HepG2 (cell line): ENCODE results near the gene CAPZB. TPM values are rescaled to one million over a fixed set of nuclear protein-coding genes. Genes with fewer than 3 reads are reported as not detected.

Experiments used
- ATAC-seq: fragments of 200-7000 bp; cut with Tn5 transposase; 3 replicates; pipeline ENCODE4 v1.9.1; 2020; ENCODE audit warnings: mild to moderate bottlenecking, moderate library complexity
- BruUV-seq: library from RNA; stranded (reverse); fragments of 400-500 nt; replicated peaks from 2 replicates; lab custom pipeline; 2021; lab: Mats Ljungman, UMichigan
- CTCF ChIA-PET: fragments of 300-600 bp; formaldehyde crosslinking; extraction: SDS; loops from one replicate; lab custom pipeline; 2021; ENCODE audit warnings: low total read pairs, inconsistent platforms, low intra/inter-chr PET ratio; lab: Yijun Ruan, JAX
- POLR2A ChIA-PET: fragments of 350-600 bp; sonication (Branson Sonifier 250); formaldehyde crosslinking; loops from one replicate; lab custom pipeline; 2020; ENCODE audit warnings: antibody characterized with exemption, inconsistent platforms; lab: Yijun Ruan, JAX
- DNase-seq: peaks from one replicate; pipeline ENCODE4 v3.0.0-alpha.2; 2015; ENCODE audit warnings: low spot score
- FAIRE-seq: peaks from 3 replicates; lab custom pipeline; 2011; peaks lifted over from hg19 to GRCh38; lab: Jason Lieb, UNC
- H2AFZ ChIP-seq: one replicate; pipeline ENCODE4 v1.6.1; 2011; ENCODE audit warnings: low read length, inconsistent platforms
- H3K27ac ChIP-seq: fragments of 300-600 bp; 3 replicates; pipeline ENCODE4 v1.8.0; 2011; ENCODE audit warnings: mixed run types, mild to moderate bottlenecking, mixed read lengths, low read length, inconsistent platforms; ENCODE audit not compliant: insufficient read depth; ENCODE audit errors: extremely low read length
- H3K27me3 ChIP-seq, 2 experiments: fragments of 200-600 bp in 1 of 2; 2 replicates in 1 of 2; 3 replicates in 1 of 2; pipeline versions ENCODE4 v1.6.0 to v1.8.0; 2011; ENCODE audit warnings: low read length in 2 of 2, mild to moderate bottlenecking in 2 of 2, moderate library complexity in 2 of 2, inconsistent platforms in 1 of 2; ENCODE audit not compliant: insufficient read depth in 2 of 2, control insufficient read depth in 1 of 2
- H3K36me3 ChIP-seq, 2 experiments: fragments of 200-600 bp in 1 of 2; replicated peaks in 1 of 2; 2 replicates in 1 of 2; 3 replicates in 1 of 2; pipeline versions ENCODE4 v1.5.1 to v1.8.0; 2011; ENCODE audit warnings: low read length in 2 of 2, inconsistent platforms in 1 of 2; ENCODE audit not compliant: insufficient read depth in 2 of 2, control insufficient read depth in 1 of 2
- H3K4me1 ChIP-seq: 2 replicates; pipeline ENCODE4 v1.5.1; 2012; ENCODE audit warnings: low read length, inconsistent platforms; ENCODE audit not compliant: insufficient read depth
- H3K4me2 ChIP-seq: 2 replicates; pipeline ENCODE4 v1.6.0; 2011; ENCODE audit warnings: low read depth, low read length, inconsistent platforms
- H3K4me3 ChIP-seq, 3 experiments: fragments of 200-600 bp in 1 of 3; sonication (generic), shearing (Covaris generic) in 1 of 3; replicated peaks in 1 of 3; 2 replicates each; pipeline ENCODE4 v1.5.1; 2011 to 2016; ENCODE audit warnings: low read length in 3 of 3, inconsistent platforms in 2 of 3, low read depth in 2 of 3, mild to moderate bottlenecking in 2 of 3, control low read depth in 1 of 3, mixed read lengths in 1 of 3; ENCODE audit not compliant: insufficient read depth in 1 of 3
- H3K79me2 ChIP-seq: one replicate; pipeline ENCODE4 v1.6.1; 2011; ENCODE audit warnings: low read length, inconsistent platforms; ENCODE audit not compliant: insufficient read depth
- H3K9ac ChIP-seq: 2 replicates; pipeline ENCODE4 v1.6.0; 2011; ENCODE audit warnings: mild to moderate bottlenecking, low read depth, low read length, inconsistent platforms; ENCODE audit not compliant: insufficient read depth
- H3K9me3 ChIP-seq: 2 replicates; pipeline ENCODE4 v1.5.1; 2012; ENCODE audit warnings: mild to moderate bottlenecking, low read length
- H4K20me1 ChIP-seq: 2 replicates; pipeline ENCODE4 v1.6.0; 2011; ENCODE audit warnings: inconsistent platforms, mild to moderate bottlenecking, low read length, moderate library complexity; ENCODE audit not compliant: insufficient read depth
- GATAD2A ChIP-seq: IDR thresholded peaks from 2 replicates; pipeline ENCODE4 v1.6.1; 2016
- HDAC6 ChIP-seq: fragments of 200-600 bp; sonication (generic); IDR thresholded peaks from 2 replicates; pipeline ENCODE4 v1.7.0; 2017; ENCODE audit warnings: mild to moderate bottlenecking, antibody characterized with exemption, low read length, low read depth
- MTA3 ChIP-seq: sonication (generic); formaldehyde crosslinking; IDR thresholded peaks from 2 replicates; pipeline ENCODE4 v1.4.0; 2020; ENCODE audit warnings: missing genetic modification reagents
- NRL ChIP-seq: sonication (generic); formaldehyde crosslinking; IDR thresholded peaks from 2 replicates; pipeline ENCODE4 v1.5.0; 2020; ENCODE audit warnings: missing genetic modification reagents, mild to moderate bottlenecking, moderate library complexity, borderline replicate concordance
- RORA ChIP-seq: sonication (generic); formaldehyde crosslinking; IDR thresholded peaks from 2 replicates; pipeline ENCODE4 v1.5.0; 2020; ENCODE audit warnings: mild to moderate bottlenecking, missing genetic modification reagents, moderate library complexity
- SIX4 ChIP-seq: sonication (generic); formaldehyde crosslinking; IDR thresholded peaks from 2 replicates; pipeline ENCODE4 v1.4.0; 2020; ENCODE audit warnings: missing genetic modification reagents
- ZFX ChIP-seq: sonication (generic); formaldehyde crosslinking; IDR thresholded peaks from 2 replicates; pipeline ENCODE4 v1.4.0; 2020; ENCODE audit warnings: mild to moderate bottlenecking, low read depth, missing genetic modification reagents, moderate library complexity
- ZNF619 ChIP-seq: sonication (generic); formaldehyde crosslinking; IDR thresholded peaks from 2 replicates; pipeline ENCODE4 v1.4.0; 2020; ENCODE audit warnings: mild to moderate bottlenecking, missing genetic modification reagents
- ZNF652 ChIP-seq: IDR thresholded peaks from 2 replicates; pipeline ENCODE4 v1.6.1; 2016; ENCODE audit warnings: low read depth, borderline replicate concordance
- ZNF703 ChIP-seq: sonication (generic); formaldehyde crosslinking; IDR thresholded peaks from 2 replicates; pipeline ENCODE4 v1.5.1; 2020; ENCODE audit warnings: missing genetic modification reagents, mild to moderate bottlenecking, moderate library complexity, borderline replicate concordance
- ZNF780A ChIP-seq: sonication (generic); formaldehyde crosslinking; IDR thresholded peaks from 2 replicates; pipeline ENCODE4 v1.8.0; 2022; ENCODE audit warnings: mild to moderate bottlenecking, missing genetic modification reagents, moderate library complexity
- ZNF781 ChIP-seq: sonication (generic); formaldehyde crosslinking; IDR thresholded peaks from 2 replicates; pipeline ENCODE4 v1.5.1; 2020; ENCODE audit warnings: borderline replicate concordance, mild to moderate bottlenecking, missing genetic modification reagents; ENCODE audit errors: not compliant biosample characterization
- WGBS: methylation state at CpG from one replicate; pipeline ENCODE4 v1.1.6; 2017; ENCODE audit warnings: low lambda C conversion rate; 5-methylcytosine and 5-hydroxymethylcytosine counted together
- in situ Hi-C: cut with HindIII; loops from 2 replicates; pipeline ENCODE4 v1.10.0; 2017; ENCODE audit warnings: low pct_unique_long_range_greater_than_20kb; ENCODE audit not compliant: extremely low pct_ligation_motif_present
- intact Hi-C: fragments of 100-400 bp; cut with micrococcal nuclease; formaldehyde crosslinking; loops from one replicate; pipeline ENCODE4 v1.10.0; 2022; ENCODE audit not compliant: unreplicated experiment
- polyA plus RNA-seq, 8 experiments: library from polyadenylated mRNA; depleted of rRNA in 3 of 8; stranded (reverse) in 7 of 8; unstranded in 1 of 8; fragments of >200 nt; fragmentation: Illumina TruSeq in 4 of 8; extraction: Trizol in 4 of 8; gene quantifications; 2 replicates each; pipeline versions ENCODE4 v1.2.1 to v1.2.3, GENCODE V29; 2011 to 2016; ENCODE audit warnings: low read depth in 4 of 8, missing spikeins in 1 of 8, mixed read lengths in 1 of 8; ENCODE audit not compliant: insufficient read depth in 1 of 8
- total RNA-seq, 5 experiments: library from RNA; depleted of rRNA; stranded (reverse); fragments of >200 nt; fragmentation: Illumina TruSeq; extraction: Trizol; gene quantifications; 2 replicates each; pipeline ENCODE4 v1.2.3, GENCODE V29; 2016; ENCODE audit warnings: low read depth in 1 of 5
- TF ChIP-seq, protein P1 (sequence below): sonication (generic); formaldehyde crosslinking; IDR thresholded peaks from 2 replicates; pipeline ENCODE4 v1.4.0; 2020; ENCODE audit warnings: mild to moderate bottlenecking, missing genetic modification reagents
- TF ChIP-seq, protein P2 (sequence below): sonication (generic); formaldehyde crosslinking; IDR thresholded peaks from 2 replicates; pipeline ENCODE4 v1.5.0; 2020; ENCODE audit warnings: missing genetic modification reagents, mild to moderate bottlenecking, borderline replicate concordance
- TF ChIP-seq, protein P3 (sequence below): sonication (generic); formaldehyde crosslinking; IDR thresholded peaks from 2 replicates; pipeline ENCODE4 v1.8.1; 2023; ENCODE audit warnings: missing genetic modification reagents, inconsistent platforms, borderline replicate concordance
- TF ChIP-seq, protein P4 (sequence below): sonication (generic); formaldehyde crosslinking; IDR thresholded peaks from 2 replicates; pipeline ENCODE4 v1.9.0; 2021; ENCODE audit warnings: missing genetic modification reagents, mild to moderate bottlenecking, borderline replicate concordance

Gene CAPZB
- total and polyA plus RNA-seq, 2 of the 13 experiments (the other 11 are each of a cell fraction or from before 2014, with no cell fraction given): 58.9 to 76.9 TPM

DNA sequence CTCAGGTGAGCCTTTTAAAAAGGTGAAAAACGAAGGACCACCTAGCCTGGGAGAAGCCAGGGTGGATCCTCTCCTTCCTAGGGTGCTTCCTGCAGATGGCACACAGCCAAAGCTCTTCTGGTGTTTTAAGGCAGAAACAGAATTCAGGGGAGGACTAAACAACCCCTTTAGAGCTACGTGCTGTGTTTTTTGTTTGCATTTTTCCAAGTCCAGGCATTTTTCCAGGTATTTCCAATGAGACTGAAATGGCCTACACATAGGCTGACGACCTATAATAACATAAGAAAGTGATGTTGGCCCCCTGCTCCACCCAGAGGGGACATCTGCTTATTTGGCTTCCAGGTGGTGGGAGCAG, 83.8 kb downstream of the CAPZB start:
- ChIA-PET POLR2A (no interaction called here), CTCF (no interaction called here)
- Histone ChIP-seq H3K9ac (no peak overlapping the region), H3K27me3 (no peaks in the 10 kb centered on the region), H3K9me3 (no peaks in the 10 kb centered on the region), H2AFZ (no peak overlapping the region), H3K36me3 (peaks cover 3 to 27% of the 10 kb centered on the region in 2 experiments; a peak in 4 of 5 replicates), H3K4me2 (peak overlapping the region; percentile 19; the same call in 1 of the 2 replicates), H3K4me3 (no peak overlapping the region), H3K4me1 (peaks cover 34% of the 10 kb centered on the region), H3K27ac (peak overlapping the region; percentile 31), H3K79me2 (peaks cover 47% of the 10 kb centered on the region), H4K20me1 (0 out of 2 replicates have a peak, but pooled peaks cover 5% of the 10 kb centered on the region)
- intact Hi-C loops (no loop called here), in situ Hi-C loops (no loop called here)
- DNase-seq (no peak), ATAC-seq (no peak), FAIRE-seq (no peak)
- WGBS: 80% methylated on average over 3 of the region's 3 CpGs
- BruUV-seq: no TSS peak
- TF ChIP-seq SIX4 (CRISPR knock-in tag): no peak
- no peak for TF ChIP-seq ZNF703
- TF ChIP-seq, protein P1, sequence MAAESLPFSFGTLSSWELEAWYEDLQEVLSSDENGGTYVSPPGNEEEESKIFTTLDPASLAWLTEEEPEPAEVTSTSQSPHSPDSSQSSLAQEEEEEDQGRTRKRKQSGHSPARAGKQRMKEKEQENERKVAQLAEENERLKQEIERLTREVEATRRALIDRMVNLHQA: no peak
- TF ChIP-seq ZNF652 (CRISPR knock-in tag): no peak
- no peak for TF ChIP-seq ZFX (CRISPR knock-in tag)
- no peak for TF ChIP-seq ZNF781
- TF ChIP-seq, protein P2, sequence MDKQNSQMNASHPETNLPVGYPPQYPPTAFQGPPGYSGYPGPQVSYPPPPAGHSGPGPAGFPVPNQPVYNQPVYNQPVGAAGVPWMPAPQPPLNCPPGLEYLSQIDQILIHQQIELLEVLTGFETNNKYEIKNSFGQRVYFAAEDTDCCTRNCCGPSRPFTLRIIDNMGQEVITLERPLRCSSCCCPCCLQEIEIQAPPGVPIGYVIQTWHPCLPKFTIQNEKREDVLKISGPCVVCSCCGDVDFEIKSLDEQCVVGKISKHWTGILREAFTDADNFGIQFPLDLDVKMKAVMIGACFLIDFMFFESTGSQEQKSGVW (CRISPR knock-in tag): no peak
- TF ChIP-seq, protein P3, sequence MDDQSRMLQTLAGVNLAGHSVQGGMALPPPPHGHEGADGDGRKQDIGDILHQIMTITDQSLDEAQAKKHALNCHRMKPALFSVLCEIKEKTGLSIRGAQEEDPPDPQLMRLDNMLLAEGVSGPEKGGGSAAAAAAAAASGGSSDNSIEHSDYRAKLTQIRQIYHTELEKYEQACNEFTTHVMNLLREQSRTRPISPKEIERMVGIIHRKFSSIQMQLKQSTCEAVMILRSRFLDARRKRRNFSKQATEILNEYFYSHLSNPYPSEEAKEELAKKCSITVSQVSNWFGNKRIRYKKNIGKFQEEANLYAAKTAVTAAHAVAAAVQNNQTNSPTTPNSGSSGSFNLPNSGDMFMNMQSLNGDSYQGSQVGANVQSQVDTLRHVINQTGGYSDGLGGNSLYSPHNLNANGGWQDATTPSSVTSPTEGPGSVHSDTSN: no peak
- no peak for TF ChIP-seq NRL (CRISPR knock-in tag)
- no peak for TF ChIP-seq ZNF619 (CRISPR knock-in tag)
- TF ChIP-seq GATAD2A (CRISPR knock-in tag): no peak
- TF ChIP-seq, protein P4, sequence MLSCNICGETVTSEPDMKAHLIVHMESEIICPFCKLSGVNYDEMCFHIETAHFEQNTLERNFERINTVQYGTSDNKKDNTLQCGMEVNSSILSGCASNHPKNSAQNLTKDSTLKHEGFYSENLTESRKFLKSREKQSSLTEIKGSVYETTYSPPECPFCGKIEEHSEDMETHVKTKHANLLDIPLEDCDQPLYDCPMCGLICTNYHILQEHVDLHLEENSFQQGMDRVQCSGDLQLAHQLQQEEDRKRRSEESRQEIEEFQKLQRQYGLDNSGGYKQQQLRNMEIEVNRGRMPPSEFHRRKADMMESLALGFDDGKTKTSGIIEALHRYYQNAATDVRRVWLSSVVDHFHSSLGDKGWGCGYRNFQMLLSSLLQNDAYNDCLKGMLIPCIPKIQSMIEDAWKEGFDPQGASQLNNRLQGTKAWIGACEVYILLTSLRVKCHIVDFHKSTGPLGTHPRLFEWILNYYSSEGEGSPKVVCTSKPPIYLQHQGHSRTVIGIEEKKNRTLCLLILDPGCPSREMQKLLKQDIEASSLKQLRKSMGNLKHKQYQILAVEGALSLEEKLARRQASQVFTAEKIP (CRISPR knock-in tag): no peak
- TF ChIP-seq RORA (CRISPR knock-in tag): no peak
- TF ChIP-seq ZNF780A (CRISPR knock-in tag): no peak
- no peak for TF ChIP-seq MTA3 (CRISPR knock-in tag)
- TF ChIP-seq HDAC6: no peak
